Spinal cord (tissue), 10 donors: ENCODE results near the gene PARP2. TPM values are rescaled to one million over a fixed set of nuclear protein-coding genes. Genes with fewer than 3 reads are reported as not detected.
"Not testable (repeated sequence)": the region's sequence is repeated elsewhere in the genome, so short reads cannot be mapped to it uniquely, and the experiment has no call there.

Experiments
- DNase-seq, 6 donors: peaks; one replicate each; pipeline versions ENCODE4 v3.0.0 to v3.0.0-alpha.2; 2013 to 2015; ENCODE audit warnings: low spot score in 6 of 6, low read depth in 4 of 6
- H3K27ac ChIP-seq: one replicate; pipeline ENCODE4 v1.5.1; 2013; ENCODE audit warnings: low read depth, low read length, control low read depth
- H3K27me3 ChIP-seq: one replicate; pipeline ENCODE4 v1.6.1; 2013; ENCODE audit warnings: low read length; ENCODE audit not compliant: control insufficient read depth, insufficient read depth
- H3K36me3 ChIP-seq: one replicate; pipeline ENCODE4 v1.6.1; 2013; ENCODE audit warnings: low read length; ENCODE audit not compliant: control insufficient read depth, insufficient read depth
- H3K4me1 ChIP-seq: one replicate; pipeline ENCODE4 v1.6.1; 2013; ENCODE audit warnings: low read length; ENCODE audit not compliant: control insufficient read depth, insufficient read depth
- H3K4me3 ChIP-seq: one replicate; pipeline ENCODE4 v1.5.1; 2013; ENCODE audit warnings: low read depth, low read length, control low read depth
- H3K9me3 ChIP-seq: one replicate; pipeline ENCODE4 v1.6.1; 2013; ENCODE audit warnings: low read length; ENCODE audit not compliant: control insufficient read depth, insufficient read depth
- WGBS: methylation state at CpG from one replicate; pipeline ENCODE4 v1.1.5; 2013; ENCODE audit warnings: missing lambda C conversion rate; ENCODE audit not compliant: insufficient coverage; 5-methylcytosine and 5-hydroxymethylcytosine counted together
- polyA plus RNA-seq, 2 donors: library from polyadenylated mRNA; unstranded; fragments of 120-200 nt; gene quantifications; one replicate each; pipeline ENCODE4 v1.2.1, GENCODE V29; 2013; ENCODE audit not compliant: insufficient read length in 2 of 2
- total RNA-seq, 2 donors: library from RNA; depleted of rRNA in 1 of 2; stranded (reverse); fragments of 120-200 nt in 1 of 2; fragments of >200 nt in 1 of 2; gene quantifications; one replicate each; pipeline versions ENCODE4 v1.2.3 to v1.2.4, GENCODE V29; 2013 to 2014
- donor health status: healthy.

PARP2 gene
- total and polyA plus RNA-seq, 4 donors = 20.4 to 66.5 (median 47.9) TPM

DNA sequence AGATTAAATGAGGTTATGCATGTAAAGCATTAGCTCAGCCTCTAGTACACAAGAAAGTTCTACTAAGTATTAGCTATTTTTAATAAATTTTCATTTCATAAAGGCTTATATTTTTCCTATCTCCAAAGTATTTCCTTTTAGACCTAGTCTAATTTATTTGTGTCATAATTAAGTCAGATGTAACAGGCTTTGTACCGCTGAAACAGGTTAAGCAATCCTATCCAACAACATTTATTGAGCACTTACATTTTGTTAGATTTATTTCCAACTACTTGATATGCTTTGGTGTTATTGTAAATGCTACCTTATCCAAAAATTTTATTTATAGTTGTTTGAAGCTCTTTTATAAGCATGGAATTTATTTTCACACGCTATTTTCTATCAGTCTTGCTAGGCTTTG is 1.8 kb upstream of the PARP2 start:
- Histone ChIP-seq H3K4me1 (peaks cover 5% of the 10 kb centered on the region), H3K9me3 (no peaks in the 10 kb centered on the region), H3K27ac (no peak overlapping the region), H3K27me3 (peaks cover 2% of the 10 kb centered on the region), H3K4me3 (no peak overlapping the region), H3K36me3 (peaks cover 7% of the 10 kb centered on the region)
- no CpG with 5 or more reads among the region's 2 CpGs for WGBS
- peak in 1 of 6 donors; percentile 22 for DNase-seq

DNA sequence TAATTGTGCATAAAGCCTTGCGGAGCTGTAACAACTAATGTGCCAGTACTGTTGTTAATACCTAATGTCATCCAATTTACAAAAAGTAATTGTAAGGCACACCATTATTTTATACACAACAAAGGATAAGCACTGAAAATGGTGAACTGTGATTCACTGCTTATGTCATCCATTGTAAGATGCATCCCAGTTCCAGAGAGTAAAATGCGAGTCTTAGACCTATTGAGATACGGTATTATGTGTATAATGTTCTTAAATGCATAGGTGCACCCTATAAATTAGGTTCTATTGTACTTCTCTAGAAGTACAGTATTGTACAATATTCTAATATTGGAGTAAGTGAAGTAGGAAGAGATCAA is 406 bp downstream of the PARP2 start:
- Histone ChIP-seq H3K27ac (peak overlapping the region; percentile 81), H3K4me1 (peaks cover 5% of the 10 kb centered on the region), H3K36me3 (peaks cover 18% of the 10 kb centered on the region), H3K27me3 (no peaks in the 10 kb centered on the region), H3K4me3 (peak overlapping the region; percentile 73), H3K9me3 (no peaks in the 10 kb centered on the region)
- WGBS = no CpG with 5 or more reads among the region's 3 CpGs
- no peak for DNase-seq

DNA sequence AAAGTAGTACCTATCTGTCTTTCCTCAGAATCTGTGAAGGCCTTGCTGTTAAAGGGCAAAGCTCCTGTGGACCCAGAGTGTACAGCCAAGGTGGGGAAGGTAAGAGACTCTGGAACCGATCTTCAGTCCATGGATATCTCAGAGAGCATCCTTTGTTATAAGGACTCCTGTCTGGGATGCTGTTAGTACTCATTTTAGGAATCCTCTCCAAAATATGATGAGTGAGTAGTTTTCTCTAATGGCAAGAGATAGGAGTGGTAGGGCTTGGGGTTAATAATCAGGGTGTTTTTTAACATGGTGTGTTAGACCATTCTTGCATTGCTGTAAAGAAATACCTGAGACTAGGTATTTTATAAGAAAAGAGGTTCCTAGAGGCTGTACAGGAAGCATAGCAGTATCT is 1.9 kb downstream of the PARP2 start:
- H3K36me3 ChIP-seq = peaks cover 30% of the 10 kb centered on the region
- no peak overlapping the region for H3K27ac ChIP-seq
- peaks cover 5% of the 10 kb centered on the region for H3K4me1 ChIP-seq
- H3K4me3 ChIP-seq = no peak overlapping the region
- WGBS = 100% methylated on average over 1 of the region's 1 CpG
- no peaks in the 10 kb centered on the region for H3K27me3 ChIP-seq
- no peak for DNase-seq
- no peaks in the 10 kb centered on the region for H3K9me3 ChIP-seq

DNA sequence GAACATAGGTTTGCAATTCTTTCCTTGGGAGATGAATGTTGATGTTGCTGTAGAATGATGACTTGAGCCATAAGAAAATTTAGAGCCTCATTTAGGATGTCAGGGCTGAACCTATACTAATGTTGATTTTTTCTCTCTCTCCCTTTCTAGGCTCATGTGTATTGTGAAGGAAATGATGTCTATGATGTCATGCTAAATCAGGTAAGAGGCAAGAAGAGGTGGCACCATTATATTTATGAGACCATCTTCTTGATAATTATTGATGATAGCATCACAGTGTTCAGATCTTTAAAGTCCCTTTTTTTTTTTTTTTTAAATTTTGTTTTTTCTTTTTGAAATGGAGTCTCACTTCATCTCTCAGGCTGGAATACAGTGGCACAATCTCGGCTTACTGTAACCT is 3.3 kb downstream of the PARP2 start:
- H3K27ac ChIP-seq = no peak overlapping the region
- H3K4me3 ChIP-seq = no peak overlapping the region
- no peaks in the 10 kb centered on the region for H3K27me3 ChIP-seq
- H3K4me1 ChIP-seq = peaks cover 5% of the 10 kb centered on the region
- no CpG with 5 or more reads among the region's 1 CpG for WGBS
- no peak for DNase-seq
- H3K36me3 ChIP-seq = peaks cover 42% of the 10 kb centered on the region
- no peaks in the 10 kb centered on the region for H3K9me3 ChIP-seq

DNA sequence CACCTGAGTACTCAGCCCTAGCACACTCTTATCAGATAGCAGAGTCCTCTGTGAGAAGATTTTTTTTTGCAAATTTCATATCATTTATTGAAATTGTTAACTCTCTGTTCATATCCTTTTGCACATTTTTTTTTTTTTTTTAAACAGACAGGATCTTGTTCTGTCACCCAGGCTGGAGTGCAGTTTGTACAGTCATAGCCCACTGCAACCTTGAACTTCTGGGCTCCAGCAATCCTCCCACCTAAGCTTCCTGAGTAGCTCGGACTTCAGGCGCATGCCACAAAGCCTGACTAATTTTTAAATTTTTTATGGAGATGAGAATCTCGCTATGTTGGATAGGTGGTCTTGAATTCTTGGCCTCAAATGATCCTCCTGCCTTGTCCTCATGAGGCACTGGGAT is 4.3 kb downstream of the PARP2 start:
- no peak overlapping the region for H3K4me3 ChIP-seq
- no peaks in the 10 kb centered on the region for H3K9me3 ChIP-seq
- H3K27me3 ChIP-seq = no peaks in the 10 kb centered on the region
- H3K4me1 ChIP-seq = peaks cover 5% of the 10 kb centered on the region
- H3K36me3 ChIP-seq = peaks cover 49% of the 10 kb centered on the region
- WGBS = 100% methylated on average over 1 of the region's 3 CpGs
- H3K27ac ChIP-seq = no peak overlapping the region
- no peak for DNase-seq

DNA sequence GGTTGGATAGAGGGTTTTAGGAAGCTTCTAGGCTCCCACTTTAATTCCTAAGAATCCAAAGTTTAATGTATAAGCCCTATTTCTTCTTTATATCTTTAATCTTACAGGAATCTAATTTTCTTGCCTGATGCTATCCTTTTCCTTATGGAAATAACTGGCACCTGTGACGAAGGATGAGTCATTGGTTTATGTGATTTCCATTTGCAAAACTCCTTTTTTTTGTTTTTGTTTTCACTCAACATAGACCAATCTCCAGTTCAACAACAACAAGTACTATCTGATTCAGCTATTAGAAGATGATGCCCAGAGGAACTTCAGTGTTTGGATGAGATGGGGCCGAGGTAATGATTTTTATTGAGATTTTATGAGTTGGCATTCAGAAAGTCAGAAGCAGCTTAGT is 6.8 kb downstream of the PARP2 start:
- H3K4me3 ChIP-seq = no peak overlapping the region
- no peaks in the 10 kb centered on the region for H3K4me1 ChIP-seq
- H3K27ac ChIP-seq = no peak overlapping the region
- H3K27me3 ChIP-seq = no peaks in the 10 kb centered on the region
- no peak for DNase-seq
- WGBS = 100% methylated on average over 1 of the region's 2 CpGs
- H3K36me3 ChIP-seq = peaks cover 65% of the 10 kb centered on the region
- H3K9me3 ChIP-seq = no peaks in the 10 kb centered on the region

DNA sequence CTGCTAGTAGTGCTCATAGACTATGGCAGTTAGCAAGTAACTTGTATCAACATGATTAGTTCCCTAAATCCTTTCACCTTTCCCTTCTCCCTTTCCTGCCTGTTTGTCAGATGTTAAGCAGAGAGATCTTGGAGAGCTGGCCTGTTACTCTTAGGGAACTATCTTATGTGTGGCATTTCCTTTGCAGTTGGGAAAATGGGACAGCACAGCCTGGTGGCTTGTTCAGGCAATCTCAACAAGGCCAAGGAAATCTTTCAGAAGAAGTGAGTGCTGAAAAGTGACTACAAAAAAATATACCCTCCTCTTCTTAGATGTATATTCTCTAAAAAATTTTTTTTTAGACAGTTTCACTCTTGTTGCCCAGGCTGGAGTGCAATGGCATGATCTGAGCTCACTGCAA is 7.4 kb downstream of the PARP2 start:
- Histone ChIP-seq H3K4me3 (no peak overlapping the region), H3K27me3 (no peaks in the 10 kb centered on the region), H3K36me3 (peaks cover 62% of the 10 kb centered on the region), H3K4me1 (no peaks in the 10 kb centered on the region), H3K9me3 (no peaks in the 10 kb centered on the region), H3K27ac (no peak overlapping the region)
- DNase-seq = no peak

DNA sequence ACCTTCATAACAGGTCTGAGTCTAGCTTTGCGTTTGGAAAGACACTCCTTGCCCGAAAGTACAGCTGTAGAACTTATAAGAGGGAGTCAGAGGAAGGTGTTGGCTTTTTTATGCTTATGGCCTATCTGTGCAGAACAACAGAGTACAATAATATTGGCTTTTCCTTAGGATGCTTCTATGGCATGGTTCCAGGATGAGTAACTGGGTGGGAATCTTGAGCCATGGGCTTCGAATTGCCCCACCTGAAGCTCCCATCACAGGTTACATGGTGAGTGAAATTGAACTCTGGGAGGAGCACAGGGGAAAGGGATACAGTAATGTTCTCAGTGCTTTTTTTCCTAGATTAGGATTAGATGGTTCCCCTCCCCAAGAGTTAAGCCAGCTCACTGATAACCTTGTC is 13.0 kb downstream of the PARP2 start:
- peaks cover 49% of the 10 kb centered on the region for H3K36me3 ChIP-seq
- H3K4me3 ChIP-seq = no peak overlapping the region
- H3K9me3 ChIP-seq = no peaks in the 10 kb centered on the region
- 100% methylated on average over 2 of the region's 3 CpGs for WGBS
- no peaks in the 10 kb centered on the region for H3K27me3 ChIP-seq
- DNase-seq = no peak
- H3K4me1 ChIP-seq = no peaks in the 10 kb centered on the region
- H3K27ac ChIP-seq = no peak overlapping the region

DNA sequence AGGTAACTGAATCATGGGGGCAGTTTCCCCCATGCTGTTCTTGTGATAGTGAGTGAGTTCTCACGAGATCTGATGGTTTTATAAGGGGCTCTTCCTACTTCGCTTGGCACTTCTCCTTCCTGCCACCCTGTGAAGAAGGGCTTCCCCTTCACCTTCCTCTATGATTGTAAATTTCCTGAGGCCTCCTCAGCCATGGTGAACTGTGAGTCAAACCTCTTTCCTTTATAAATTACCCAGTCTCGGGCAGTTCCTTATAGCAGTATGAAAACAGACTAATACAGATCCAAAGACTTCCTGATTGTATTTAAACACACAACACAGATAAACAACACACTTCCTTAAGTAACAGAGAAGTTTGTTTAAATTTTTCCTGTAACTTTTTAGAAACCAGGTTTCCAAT is 15.0 kb downstream of the PARP2 start:
- H3K4me3 ChIP-seq, H3K4me1 ChIP-seq, DNase-seq, H3K27ac ChIP-seq, H3K27me3 ChIP-seq, H3K9me3 ChIP-seq: not testable (repeated sequence)
- 70% methylated on average over 2 of the region's 3 CpGs for WGBS
- H3K36me3 ChIP-seq = peaks cover 33% of the 10 kb centered on the region

DNA sequence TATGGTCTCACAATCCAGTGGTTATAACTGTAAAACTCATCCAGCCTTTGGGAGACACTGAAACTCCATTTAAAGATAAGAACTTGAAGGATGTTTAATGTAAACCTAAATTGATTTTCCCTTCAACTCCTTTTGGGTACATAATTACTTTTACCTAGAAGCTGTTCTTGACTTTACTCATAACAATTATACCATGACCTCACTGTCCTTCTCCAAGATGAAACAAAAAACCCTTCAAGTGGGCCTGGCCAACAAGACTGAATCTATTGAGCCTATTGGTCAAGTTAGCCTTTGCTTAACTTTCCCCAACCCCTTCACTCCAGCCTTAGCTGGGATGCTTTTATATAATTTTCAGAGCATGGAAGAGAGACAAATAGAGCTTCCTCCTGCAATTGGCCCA is 22.5 kb downstream of the PARP2 start:
- Histone ChIP-seq H3K27ac (no peak overlapping the region), H3K4me1 (no peaks in the 10 kb centered on the region), H3K4me3 (no peak overlapping the region), H3K27me3 (no peaks in the 10 kb centered on the region), H3K9me3 (no peaks in the 10 kb centered on the region), H3K36me3 (peaks cover 19% of the 10 kb centered on the region)
- DNase-seq = no peak

DNA sequence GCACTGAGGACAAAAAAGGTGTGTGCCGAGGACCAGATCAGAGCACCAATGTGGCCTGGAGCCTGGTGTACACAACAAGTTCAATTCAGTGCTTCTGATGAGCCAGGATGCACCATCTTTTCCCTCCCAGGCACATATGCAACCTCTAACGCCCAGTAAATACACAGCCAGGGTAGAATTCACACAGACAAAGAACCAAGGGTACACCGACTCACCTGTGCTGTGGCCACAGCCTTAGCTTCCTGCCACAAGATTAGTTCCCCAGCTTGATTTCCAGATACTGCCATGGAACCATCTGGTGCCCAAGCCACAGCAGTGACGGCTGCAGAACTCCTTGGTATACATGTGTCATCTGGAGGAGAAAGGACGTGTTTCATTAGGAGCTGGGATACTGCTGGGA is 29.4 kb downstream of the PARP2 start:
- H3K36me3 ChIP-seq = peaks cover 74% of the 10 kb centered on the region
- H3K4me1 ChIP-seq = no peaks in the 10 kb centered on the region
- H3K4me3 ChIP-seq = no peak overlapping the region
- no peaks in the 10 kb centered on the region for H3K9me3 ChIP-seq
- no peak for DNase-seq
- no peak overlapping the region for H3K27ac ChIP-seq
- no peaks in the 10 kb centered on the region for H3K27me3 ChIP-seq
- WGBS = 74% methylated on average over 3 of the region's 5 CpGs
